Karpas-422 (cell line): ENCODE data around the gene AMIGO3. TPM values are rescaled to one million over a fixed set of nuclear protein-coding genes. Genes with fewer than 3 reads are reported as not detected.
"Not testable (repeated sequence)": the region's sequence is repeated elsewhere in the genome, so short reads cannot be mapped to it uniquely, and the experiment has no call there.

Experiments
- DNase-seq: peaks from one replicate; pipeline ENCODE4 v3.0.0-alpha.2; 2015
- H2AFZ ChIP-seq: fragments of 200-600 bp; sonication (generic); 2 replicates; pipeline ENCODE4 v1.6.1; 2014; ENCODE audit warnings: antibody characterized with exemption, low read length, mixed read lengths
- H3K27ac ChIP-seq: fragments of 200-600 bp; sonication (generic); 2 replicates; pipeline ENCODE4 v1.5.1; 2014; ENCODE audit warnings: mild to moderate bottlenecking, low read length, moderate library complexity
- H3K27me3 ChIP-seq: fragments of 200-600 bp; sonication (generic); 2 replicates; pipeline ENCODE4 v1.6.1; 2014; ENCODE audit warnings: low read length, mixed read lengths
- H3K36me3 ChIP-seq: fragments of 200-600 bp; sonication (generic); 2 replicates; pipeline ENCODE4 v1.6.1; 2014; ENCODE audit warnings: low read length, mixed read lengths; ENCODE audit not compliant: insufficient read depth
- H3K4me1 ChIP-seq: fragments of 200-600 bp; sonication (generic); 2 replicates; pipeline ENCODE4 v1.6.1; 2014; ENCODE audit warnings: mild to moderate bottlenecking, low read length, mixed read lengths
- H3K4me2 ChIP-seq: fragments of 200-600 bp; sonication (generic); 2 replicates; pipeline ENCODE4 v1.6.1; 2014; ENCODE audit warnings: low read length, low read depth, mild to moderate bottlenecking; ENCODE audit not compliant: poor library complexity, severe bottlenecking
- H3K4me3 ChIP-seq: fragments of 200-600 bp; sonication (generic); 2 replicates; pipeline ENCODE4 v1.5.1; 2014; ENCODE audit warnings: mild to moderate bottlenecking, antibody characterized with exemption, low read length, mixed read lengths
- H3K79me2 ChIP-seq: fragments of 200-600 bp; sonication (generic); 2 replicates; pipeline ENCODE4 v1.6.1; 2014; ENCODE audit warnings: mild to moderate bottlenecking, low read length, mixed read lengths
- H3K9ac ChIP-seq: fragments of 200-600 bp; sonication (generic); 2 replicates; pipeline ENCODE4 v1.6.0; 2014; ENCODE audit warnings: low read length
- H3K9me2 ChIP-seq: fragments of 200-600 bp; sonication (generic), shearing (Covaris generic); replicated peaks from 2 replicates; pipeline ENCODE4 v1.6.0; 2014; ENCODE audit warnings: mild to moderate bottlenecking, low read length, moderate library complexity; ENCODE audit not compliant: insufficient read depth
- H3K9me3 ChIP-seq: fragments of 300-700, 200-600 bp; sonication (generic); 2 replicates; pipeline ENCODE4 v1.6.1; 2014; ENCODE audit warnings: low read length, mixed read lengths
- H4K20me1 ChIP-seq: fragments of 200-600 bp; sonication (generic); 2 replicates; pipeline ENCODE4 v1.6.1; 2014; ENCODE audit warnings: mild to moderate bottlenecking, antibody characterized with exemption, low read length, low read depth; ENCODE audit not compliant: insufficient read depth
- total RNA-seq: library from RNA; depleted of rRNA; stranded (reverse); fragments of >200 nt; shearing (Covaris generic); gene quantifications from 2 replicates; pipeline ENCODE4 v1.2.3, GENCODE V29; 2014; ENCODE audit warnings: low replicate concordance

Gene AMIGO3
- total RNA-seq, 1 experiment from 2014 or later = not detected

- H2AFZ ChIP-seq, H3K4me2 ChIP-seq, DNase-seq, H3K36me3 ChIP-seq, H3K9ac ChIP-seq, H4K20me1 ChIP-seq, H3K27me3 ChIP-seq, H3K9me3 ChIP-seq, H3K4me3 ChIP-seq, H3K9me2 ChIP-seq, H3K27ac ChIP-seq: not testable (repeated sequence)
- Histone ChIP-seq H3K4me1 (peaks cover 21% of the 10 kb centered on the region), H3K79me2 (peaks cover 23% of the 10 kb centered on the region)
Measured at GRCh38 chr3:49686769-49687423, 32.6 kb downstream of the AMIGO3 start.

DNA sequence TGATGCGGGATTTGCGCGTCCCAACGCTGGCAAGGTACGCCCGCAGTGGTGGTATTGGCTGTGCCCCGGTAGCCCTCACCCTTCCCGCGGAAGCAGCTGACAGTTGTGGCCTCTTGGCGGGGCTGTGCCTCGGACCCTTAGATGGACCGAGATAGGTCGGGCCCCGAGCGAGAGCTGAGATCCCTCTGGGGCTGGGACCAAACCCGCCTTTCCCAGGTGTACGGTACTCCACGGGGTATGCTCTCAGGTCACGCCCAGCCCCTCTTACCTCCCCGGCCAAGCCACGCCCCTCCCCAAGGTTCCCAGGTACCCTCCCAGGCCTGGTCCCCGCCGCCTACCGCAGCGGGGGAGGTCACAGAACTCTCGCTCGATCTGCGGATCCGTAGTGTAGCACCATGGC, 33.1 kb downstream of the AMIGO3 start:
- not testable (repeated sequence) for H4K20me1 ChIP-seq, H3K4me3 ChIP-seq, H2AFZ ChIP-seq, H3K9me3 ChIP-seq, H3K27me3 ChIP-seq, H3K27ac ChIP-seq, H3K9ac ChIP-seq, H3K36me3 ChIP-seq, H3K4me2 ChIP-seq, DNase-seq, H3K9me2 ChIP-seq
- peaks cover 21% of the 10 kb centered on the region for H3K4me1 ChIP-seq
- H3K79me2 ChIP-seq = peaks cover 19% of the 10 kb centered on the region

DNA sequence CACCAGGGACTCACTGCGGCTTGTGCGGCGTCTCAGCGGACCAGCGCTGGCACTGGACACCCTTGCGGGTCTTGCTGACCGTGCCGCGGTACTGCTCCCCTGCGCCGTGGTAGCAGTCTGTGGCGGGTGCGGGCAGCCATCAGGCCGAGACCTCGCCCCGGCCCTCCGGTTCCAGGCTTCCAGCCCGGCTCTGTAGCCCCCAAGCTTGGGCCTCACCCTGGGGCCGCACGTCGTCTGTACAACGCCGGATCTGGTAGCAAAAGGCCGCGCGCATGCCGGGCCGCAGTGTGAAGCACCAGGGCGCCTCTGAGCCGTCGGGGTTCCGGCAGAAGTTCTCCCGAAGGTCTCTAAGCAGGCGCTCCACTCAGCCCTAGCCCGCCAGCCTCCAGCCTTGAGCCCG, 33.6 kb downstream of the AMIGO3 start:
- DNase-seq, H3K4me3 ChIP-seq, H2AFZ ChIP-seq, H3K27ac ChIP-seq, H4K20me1 ChIP-seq, H3K9me2 ChIP-seq, H3K9ac ChIP-seq, H3K9me3 ChIP-seq, H3K36me3 ChIP-seq, H3K27me3 ChIP-seq, H3K4me2 ChIP-seq: not testable (repeated sequence)
- peaks cover 14% of the 10 kb centered on the region for H3K79me2 ChIP-seq
- peaks cover 16% of the 10 kb centered on the region for H3K4me1 ChIP-seq

DNA sequence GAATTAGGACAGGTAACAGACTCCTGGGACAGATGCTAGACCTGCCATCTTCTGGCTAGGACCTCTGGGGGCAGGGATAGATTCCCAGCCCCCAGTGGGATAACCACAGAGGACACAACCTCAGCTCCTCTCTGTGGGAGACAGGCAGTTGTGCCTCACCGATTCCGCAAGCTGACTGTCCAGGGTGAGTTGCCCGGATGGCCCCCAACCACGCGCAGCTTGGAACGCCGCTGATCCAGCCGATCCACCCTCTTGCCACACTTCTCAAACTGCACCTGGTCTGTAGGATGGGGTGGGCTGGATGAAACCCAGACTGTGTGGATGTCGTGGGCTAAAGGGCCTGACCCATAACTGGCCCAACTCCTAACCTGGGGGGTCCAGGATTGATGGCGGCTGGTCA, 34.4 kb downstream of the AMIGO3 start:
- H3K27ac ChIP-seq, H3K27me3 ChIP-seq, H3K4me2 ChIP-seq, H3K9me2 ChIP-seq, DNase-seq, H2AFZ ChIP-seq, H4K20me1 ChIP-seq, H3K9ac ChIP-seq, H3K36me3 ChIP-seq, H3K4me3 ChIP-seq, H3K4me1 ChIP-seq, H3K79me2 ChIP-seq, H3K9me3 ChIP-seq: not testable (repeated sequence)

GRCh38 chr3:49684453-49684852, 35.0 kb downstream of the AMIGO3 start:
- H3K27me3 ChIP-seq, H3K9me3 ChIP-seq, H3K36me3 ChIP-seq, H3K4me1 ChIP-seq, H4K20me1 ChIP-seq, H3K9me2 ChIP-seq, H2AFZ ChIP-seq, DNase-seq, H3K4me3 ChIP-seq, H3K27ac ChIP-seq, H3K79me2 ChIP-seq, H3K9ac ChIP-seq, H3K4me2 ChIP-seq: not testable (repeated sequence)

DNA sequence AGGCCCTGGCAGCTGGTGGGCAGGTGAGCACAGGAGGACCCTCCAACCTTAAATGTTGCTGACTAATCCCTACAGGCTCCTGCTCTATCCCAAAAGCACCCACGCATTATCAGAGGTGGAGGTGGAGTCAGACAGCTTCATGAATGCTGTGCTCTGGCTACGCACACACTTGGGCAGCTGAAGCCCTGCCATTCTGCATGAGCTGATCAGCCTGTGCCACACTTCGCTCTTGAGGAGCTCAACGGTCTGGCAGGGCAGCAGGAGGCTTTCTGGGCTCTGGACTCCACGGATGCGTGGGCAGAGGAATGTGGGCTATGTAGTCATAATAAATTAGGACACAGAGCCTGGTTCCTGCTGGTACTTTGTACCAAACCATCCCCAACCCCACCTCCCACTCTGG, 36.3 kb downstream of the AMIGO3 start:
- H3K9me3 ChIP-seq = no peaks in the 10 kb centered on the region
- no peak overlapping the region for H2AFZ ChIP-seq
- no peak overlapping the region for H3K27ac ChIP-seq
- no peak for DNase-seq
- H3K9ac ChIP-seq = no peak overlapping the region
- peaks cover under 1% of the 10 kb centered on the region; the same call in 1 of the 2 replicates for H3K4me1 ChIP-seq
- H3K79me2 ChIP-seq = no peaks in the 10 kb centered on the region
- H3K4me2 ChIP-seq = no peak overlapping the region
- H4K20me1 ChIP-seq = no peaks in the 10 kb centered on the region
- H3K27me3 ChIP-seq = no peaks in the 10 kb centered on the region
- no peaks in the 10 kb centered on the region for H3K9me2 ChIP-seq
- H3K36me3 ChIP-seq = peaks cover under 1% of the 10 kb centered on the region
- H3K4me3 ChIP-seq = no peak overlapping the region

- DNase-seq = no peak
Measured at GRCh38 chr3:49681543-49681942, 37.9 kb downstream of the AMIGO3 start.

GRCh38 chr3:49681232-49681522, 38.3 kb downstream of the AMIGO3 start:
- H3K27me3 ChIP-seq = no peaks in the 10 kb centered on the region
- H3K9ac ChIP-seq = no peak overlapping the region
- H3K36me3 ChIP-seq = peaks cover 14% of the 10 kb centered on the region
- no peaks in the 10 kb centered on the region for H3K9me2 ChIP-seq
- peaks cover 7% of the 10 kb centered on the region for H4K20me1 ChIP-seq
- H3K9me3 ChIP-seq = no peaks in the 10 kb centered on the region
- no peak overlapping the region for H2AFZ ChIP-seq
- no peak overlapping the region for H3K4me2 ChIP-seq
- no peaks in the 10 kb centered on the region for H3K4me1 ChIP-seq
- DNase-seq = no peak
- H3K27ac ChIP-seq = no peak overlapping the region
- H3K4me3 ChIP-seq = no peak overlapping the region
- peaks cover 6% of the 10 kb centered on the region; the same call in 1 of the 2 replicates for H3K79me2 ChIP-seq

More at GRCh38 chr3:49681543-49681942, 37.9 kb downstream of the AMIGO3 start:
- Histone ChIP-seq H3K4me3 (no peak overlapping the region), H3K9me2 (no peaks in the 10 kb centered on the region), H3K27me3 (no peaks in the 10 kb centered on the region), H3K27ac (no peak overlapping the region), H3K79me2 (0 out of 2 replicates have a peak, but pooled peaks cover 3% of the 10 kb centered on the region), H3K4me1 (no peaks in the 10 kb centered on the region), H3K9me3 (no peaks in the 10 kb centered on the region), H3K4me2 (no peak overlapping the region), H3K9ac (no peak overlapping the region), H2AFZ (no peak overlapping the region), H4K20me1 (peaks cover 3% of the 10 kb centered on the region; the same call in 1 of the 2 replicates), H3K36me3 (peaks cover 11% of the 10 kb centered on the region)
